ENCODE data around the gene DLST.
A peak's percentile ranks its signal among the peaks of the same experiment; 100 is the strongest.

The DLST gene

DNA sequence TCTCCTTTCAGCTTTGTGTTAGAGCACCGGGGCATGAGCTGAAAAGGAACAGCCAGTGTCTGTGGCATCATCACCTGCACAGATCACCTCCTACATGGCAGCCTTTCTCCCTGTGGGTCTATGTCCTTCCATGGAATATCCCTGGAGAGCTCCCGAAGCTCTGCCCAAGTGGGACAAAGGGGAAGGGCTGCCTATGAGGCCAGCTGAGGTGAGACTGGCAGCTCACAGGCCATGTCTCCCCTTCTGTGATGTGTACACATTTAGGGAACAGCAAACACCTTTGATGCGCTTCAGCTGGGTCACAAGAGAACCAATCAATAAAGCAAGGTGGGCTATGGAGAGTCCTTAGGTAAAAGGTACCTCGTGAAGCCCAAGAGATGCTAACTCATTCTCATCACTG is 9.9 kb upstream of the DLST start:
- no peak overlapping the region for H3K9ac ChIP-seq (ENCODE audit: low read depth, low read length, poor library complexity, severe bottlenecking)
- no peak overlapping the region for H2AFZ ChIP-seq (ENCODE audit: low read length)
- H3K9me3 ChIP-seq (ENCODE audit: insufficient read depth, low read depth, low read length): no peaks in the 10 kb centered on the region
- H3K36me3 ChIP-seq (ENCODE audit: insufficient read depth, low read length): no peaks in the 10 kb centered on the region
- no peaks in the 10 kb centered on the region for H3K9me2 ChIP-seq (replicated peaks; ENCODE audit: low read depth, low read length)
- TF ChIP-seq, protein P1, sequence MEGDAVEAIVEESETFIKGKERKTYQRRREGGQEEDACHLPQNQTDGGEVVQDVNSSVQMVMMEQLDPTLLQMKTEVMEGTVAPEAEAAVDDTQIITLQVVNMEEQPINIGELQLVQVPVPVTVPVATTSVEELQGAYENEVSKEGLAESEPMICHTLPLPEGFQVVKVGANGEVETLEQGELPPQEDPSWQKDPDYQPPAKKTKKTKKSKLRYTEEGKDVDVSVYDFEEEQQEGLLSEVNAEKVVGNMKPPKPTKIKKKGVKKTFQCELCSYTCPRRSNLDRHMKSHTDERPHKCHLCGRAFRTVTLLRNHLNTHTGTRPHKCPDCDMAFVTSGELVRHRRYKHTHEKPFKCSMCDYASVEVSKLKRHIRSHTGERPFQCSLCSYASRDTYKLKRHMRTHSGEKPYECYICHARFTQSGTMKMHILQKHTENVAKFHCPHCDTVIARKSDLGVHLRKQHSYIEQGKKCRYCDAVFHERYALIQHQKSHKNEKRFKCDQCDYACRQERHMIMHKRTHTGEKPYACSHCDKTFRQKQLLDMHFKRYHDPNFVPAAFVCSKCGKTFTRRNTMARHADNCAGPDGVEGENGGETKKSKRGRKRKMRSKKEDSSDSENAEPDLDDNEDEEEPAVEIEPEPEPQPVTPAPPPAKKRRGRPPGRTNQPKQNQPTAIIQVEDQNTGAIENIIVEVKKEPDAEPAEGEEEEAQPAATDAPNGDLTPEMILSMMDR (conservative IDR thresholded peaks at IDR 0.05; ENCODE audit: low read length): no peak
- no peak for TF ChIP-seq EZH2phosphoT487 (IDR thresholded peaks at IDR 0.05; ENCODE audit: borderline replicate concordance)
- H3F3A ChIP-seq (ENCODE audit: low read depth): no peaks in the 10 kb centered on the region
- no peak overlapping the region for H3K4me2 ChIP-seq (ENCODE audit: low read depth, low read length, poor library complexity, severe bottlenecking)
- H3K4me1 ChIP-seq (ENCODE audit: insufficient read depth, low read length, poor library complexity, severe bottlenecking): peaks cover 28% of the 10 kb centered on the region
- no peaks in the 10 kb centered on the region for H3K79me2 ChIP-seq (ENCODE audit: insufficient read depth, low read length)
- no peak overlapping the region for H3K4me3 ChIP-seq (ENCODE audit: low read length, poor library complexity, severe bottlenecking)
- no peaks in the 10 kb centered on the region for H3K27me3 ChIP-seq (ENCODE audit: insufficient read depth, low read length, poor library complexity, severe bottlenecking)
- H4K20me1 ChIP-seq (ENCODE audit: insufficient read depth, low read length, poor library complexity, severe bottlenecking): no peaks in the 10 kb centered on the region

DNA sequence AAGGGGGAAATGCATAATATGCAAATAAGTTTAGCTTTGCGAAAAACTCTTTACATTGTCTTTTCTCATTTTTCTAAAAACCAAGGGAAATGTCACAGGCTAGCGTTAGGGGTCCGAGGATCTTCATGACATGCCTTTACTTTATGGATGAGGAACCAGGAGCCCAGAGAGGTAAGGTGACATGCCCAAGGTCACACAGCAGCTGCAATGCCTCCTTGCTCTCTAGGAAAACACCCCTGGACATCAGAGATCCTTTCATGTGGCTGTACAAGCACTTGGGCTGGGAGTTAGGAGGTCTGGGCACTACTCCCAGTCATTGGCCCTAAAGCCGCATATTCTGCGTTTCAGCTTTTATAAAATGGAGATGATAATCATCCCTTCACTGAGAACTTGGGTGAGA is 6.5 kb upstream of the DLST start:
- Histone ChIP-seq H3K9me3 (ENCODE audit: insufficient read depth, low read depth, low read length) (no peaks in the 10 kb centered on the region), H3K9ac (ENCODE audit: low read depth, low read length, poor library complexity, severe bottlenecking) (no peak overlapping the region), H3K36me3 (ENCODE audit: insufficient read depth, low read length) (no peaks in the 10 kb centered on the region), H3K79me2 (ENCODE audit: insufficient read depth, low read length) (no peaks in the 10 kb centered on the region), H3K4me3 (ENCODE audit: low read length, poor library complexity, severe bottlenecking) (peak overlapping the region; percentile 65), H4K20me1 (ENCODE audit: insufficient read depth, low read length, poor library complexity, severe bottlenecking) (no peaks in the 10 kb centered on the region), H3F3A (ENCODE audit: low read depth) (no peaks in the 10 kb centered on the region), H3K27me3 (ENCODE audit: insufficient read depth, low read length, poor library complexity, severe bottlenecking) (no peaks in the 10 kb centered on the region), H3K4me1 (ENCODE audit: insufficient read depth, low read length, poor library complexity, severe bottlenecking) (peaks cover 16% of the 10 kb centered on the region), H3K4me2 (ENCODE audit: low read depth, low read length, poor library complexity, severe bottlenecking) (peak overlapping the region; percentile 66), H3K9me2 (replicated peaks; ENCODE audit: low read depth, low read length) (no peaks in the 10 kb centered on the region), H2AFZ (ENCODE audit: low read length) (no peak overlapping the region)
- TF ChIP-seq, protein P1 (conservative IDR thresholded peaks at IDR 0.05; ENCODE audit: low read length): no peak
- no peak for TF ChIP-seq EZH2phosphoT487 (IDR thresholded peaks at IDR 0.05; ENCODE audit: borderline replicate concordance)

DNA sequence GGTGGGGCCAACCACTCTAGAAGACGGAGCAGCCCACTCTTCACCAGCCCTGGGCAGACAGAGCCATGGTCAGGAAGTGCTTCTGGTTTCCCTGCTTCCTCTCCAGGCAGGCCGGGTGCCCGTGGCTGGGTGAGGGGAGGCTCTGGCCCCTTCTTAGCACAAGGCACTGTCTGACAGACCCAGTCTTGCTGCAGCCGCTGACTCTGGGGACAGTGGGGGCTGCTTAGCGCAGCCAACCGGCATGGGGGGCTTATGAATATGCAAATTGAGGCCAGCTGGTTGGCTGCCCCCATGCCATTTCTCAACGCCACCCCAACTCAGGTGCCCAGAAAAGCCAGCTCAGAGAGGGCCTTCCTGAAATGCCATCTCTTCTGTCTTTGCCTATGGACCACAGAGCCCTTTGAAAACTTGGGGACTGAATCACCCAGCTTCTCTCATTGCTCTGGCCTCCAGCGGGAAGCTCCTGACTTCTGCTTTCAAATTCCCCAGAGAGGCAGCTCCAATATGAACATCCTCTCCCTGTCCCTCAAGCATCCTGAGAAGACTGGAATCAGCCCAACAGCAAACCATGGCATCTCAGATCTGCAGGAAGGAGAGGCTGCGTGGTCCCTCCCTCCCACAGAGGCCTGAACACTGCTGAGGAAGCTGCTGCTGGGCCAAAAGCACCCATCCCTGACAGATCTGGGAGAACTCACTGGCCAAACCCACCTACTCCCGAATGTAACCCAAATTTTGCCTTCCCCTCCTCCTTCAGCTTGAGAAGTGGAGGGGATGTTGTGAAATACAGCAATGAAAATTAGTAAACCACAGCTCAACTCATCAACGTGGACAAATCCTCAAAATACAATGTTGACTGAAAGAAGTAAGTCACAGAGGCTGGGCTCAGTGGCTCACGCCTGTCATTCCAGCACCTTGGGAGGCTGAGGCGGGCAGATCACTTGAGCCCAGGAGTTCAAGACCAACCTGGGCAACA is 5.5 kb upstream of the DLST start, which contains the start of gene PROX2:
TSS of gene PROX2 (minus strand) at position 205 of the 973 bp plus-strand sequence. CDS start 12,311 bp downstream, outside the sequence.
- Histone ChIP-seq H3K9me2 (replicated peaks; ENCODE audit: low read depth, low read length) (no peaks in the 10 kb centered on the region), H3K4me1 (ENCODE audit: insufficient read depth, low read length, poor library complexity, severe bottlenecking) (peaks cover 22% of the 10 kb centered on the region), H2AFZ (ENCODE audit: low read length) (peak within 1 kb of the TSS; percentile 69), H3K79me2 (ENCODE audit: insufficient read depth, low read length) (peaks cover under 1% of the 10 kb centered on the region; the same call in 1 of the 2 replicates), H4K20me1 (ENCODE audit: insufficient read depth, low read length, poor library complexity, severe bottlenecking) (no peaks in the 10 kb centered on the region), H3K36me3 (ENCODE audit: insufficient read depth, low read length) (no peaks in the 10 kb centered on the region), H3K27me3 (ENCODE audit: insufficient read depth, low read length, poor library complexity, severe bottlenecking) (no peaks in the 10 kb centered on the region), H3K9me3 (ENCODE audit: insufficient read depth, low read depth, low read length) (no peaks in the 10 kb centered on the region), H3K9ac (ENCODE audit: low read depth, low read length, poor library complexity, severe bottlenecking) (peak within 1 kb of the TSS; percentile 63), H3K4me3 (ENCODE audit: low read length, poor library complexity, severe bottlenecking) (peak within 1 kb of the TSS; percentile 65), H3K4me2 (ENCODE audit: low read depth, low read length, poor library complexity, severe bottlenecking) (peak within 1 kb of the TSS; percentile 66), H3F3A (ENCODE audit: low read depth) (no peaks in the 10 kb centered on the region)
- TF ChIP-seq, protein P1 (conservative IDR thresholded peaks at IDR 0.05; ENCODE audit: low read length): no peak
- TF ChIP-seq EZH2phosphoT487 (IDR thresholded peaks at IDR 0.05; ENCODE audit: borderline replicate concordance): no peak

Measured in Loucy (cell line).